A549 (cell line): ENCODE measurements around the gene NRXN3.

Experiments
- CEBPB ChIP-seq, 2 experiments: fragments of >200 bp in 1 of 2; sonication (Bioruptor Twin) in 1 of 2; formaldehyde crosslinking in 1 of 2; IDR thresholded peaks; 2 replicates each; pipeline ENCODE4 v1.6.1; 2012 to 2016
- CTCF ChIP-seq: fragments of >200 bp; sonication (Bioruptor Twin); formaldehyde crosslinking; IDR thresholded peaks from 3 replicates; pipeline ENCODE4 v1.5.1; 2016
- ELK1 ChIP-seq: fragments of 150-350 bp; IDR thresholded peaks from 2 replicates; pipeline ENCODE4 v1.6.1; 2014; ENCODE audit warnings: low read depth, mild to moderate bottlenecking, low read length
- KDM1A ChIP-seq: fragments of 200-600 bp; sonication (generic); IDR thresholded peaks from 2 replicates; pipeline ENCODE4 v1.6.1; 2016; ENCODE audit warnings: low read depth, mild to moderate bottlenecking
- POLR2A ChIP-seq: IDR thresholded peaks from 2 replicates; pipeline ENCODE4 v1.6.1; 2012; ENCODE audit warnings: mild to moderate bottlenecking, low read length
- RAD21 ChIP-seq, 2 experiments: fragments of >200 bp in 1 of 2; sonication (Bioruptor Twin) in 1 of 2; formaldehyde crosslinking in 1 of 2; IDR thresholded peaks in 1 of 2; conservative IDR thresholded peaks in 1 of 2; 2 replicates in 1 of 2; 3 replicates in 1 of 2; pipeline ENCODE4 v1.6.1; 2012 to 2018; ENCODE audit warnings: inconsistent platforms in 1 of 2
- RFX5 ChIP-seq: fragments of 450-650 bp; IDR thresholded peaks from 2 replicates; pipeline ENCODE4 v1.7.1; 2014; ENCODE audit warnings: antibody characterized with exemption, mild to moderate bottlenecking, moderate library complexity

GRCh38 chr14:79229383-79229909 lies 1059.3 kb downstream of the NRXN3 start:
- TF ChIP-seq CEBPB (IDR thresholded peaks at IDR 0.05) (no peak), CTCF (no peak), ELK1 (no peak), RAD21 (conservative IDR thresholded peaks at IDR 0.05 in 1 of 2, IDR thresholded peaks at IDR 0.05 in 1 of 2) (no peak), RFX5 (no peak), POLR2A (no peak), KDM1A (no peak)
